ENCODE measurements around the gene CEP112. TPM values are rescaled to one million over a fixed set of nuclear protein-coding genes. Genes with fewer than 3 reads are reported as not detected.
A peak's percentile ranks its signal among the peaks of the same experiment; 100 is the strongest.

The CEP112 gene
- total and polyA plus RNA-seq, 2 of the 13 experiments (the other 11 are each of a cell fraction or from before 2014, with no cell fraction given): 1.2 to 3.4 TPM

DNA sequence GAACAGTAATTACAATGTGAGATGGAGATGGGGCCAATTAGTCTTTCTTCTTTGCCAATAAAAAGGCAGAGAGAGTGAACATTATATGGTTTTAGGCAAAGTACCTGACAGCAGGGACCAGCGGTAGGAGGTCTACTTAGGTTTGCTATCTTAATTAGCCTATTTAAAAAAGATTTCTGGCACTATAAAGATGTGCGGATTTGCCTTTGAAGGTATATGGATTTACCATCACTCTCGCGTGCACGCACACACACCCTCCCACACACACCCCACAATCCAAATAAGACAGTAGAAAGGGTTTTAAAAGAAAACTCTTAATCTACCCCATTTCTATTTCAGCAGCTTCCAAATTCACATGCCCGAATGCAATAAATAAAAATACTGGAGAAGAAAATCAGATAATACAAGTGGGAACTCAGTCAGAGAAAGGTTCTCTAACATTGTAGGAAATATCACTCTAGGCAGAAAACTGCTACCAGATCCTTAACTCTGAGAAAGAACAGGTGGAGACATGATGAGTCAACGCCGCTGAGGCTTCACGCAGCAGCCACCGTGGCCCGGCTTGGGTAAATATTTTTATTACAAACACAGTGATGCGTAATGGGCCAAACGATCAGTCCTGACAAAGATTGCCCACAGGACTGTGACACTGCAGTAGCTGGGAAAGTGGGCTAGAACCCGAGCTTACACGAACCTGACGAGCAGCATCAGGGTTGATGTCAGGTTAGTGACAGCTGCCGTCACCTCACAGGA lies 563.9 kb downstream of the CEP112 start (continued):
- TF ChIP-seq, protein P1, sequence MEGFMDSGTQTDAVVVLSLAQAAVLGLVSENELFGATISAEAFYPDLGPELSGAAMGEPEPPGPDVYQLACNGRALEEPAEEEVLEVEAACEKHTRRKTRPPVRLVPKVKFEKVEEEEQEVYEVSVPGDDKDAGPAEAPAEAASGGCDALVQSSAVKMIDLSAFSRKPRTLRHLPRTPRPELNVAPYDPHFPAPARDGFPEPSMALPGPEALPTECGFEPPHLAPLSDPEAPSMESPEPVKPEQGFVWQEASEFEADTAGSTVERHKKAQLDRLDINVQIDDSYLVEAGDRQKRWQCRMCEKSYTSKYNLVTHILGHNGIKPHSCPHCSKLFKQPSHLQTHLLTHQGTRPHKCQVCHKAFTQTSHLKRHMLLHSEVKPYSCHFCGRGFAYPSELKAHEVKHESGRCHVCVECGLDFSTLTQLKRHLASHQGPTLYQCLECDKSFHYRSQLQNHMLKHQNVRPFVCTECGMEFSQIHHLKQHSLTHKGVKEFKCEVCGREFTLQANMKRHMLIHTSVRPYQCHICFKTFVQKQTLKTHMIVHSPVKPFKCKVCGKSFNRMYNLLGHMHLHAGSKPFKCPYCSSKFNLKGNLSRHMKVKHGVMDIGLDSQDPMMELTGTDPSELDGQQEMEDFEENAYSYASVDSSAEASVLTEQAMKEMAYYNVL (CRISPR knock-in tag; IDR thresholded peaks at IDR 0.05; ENCODE audit: borderline replicate concordance): no peak
- TF ChIP-seq, protein P2, sequence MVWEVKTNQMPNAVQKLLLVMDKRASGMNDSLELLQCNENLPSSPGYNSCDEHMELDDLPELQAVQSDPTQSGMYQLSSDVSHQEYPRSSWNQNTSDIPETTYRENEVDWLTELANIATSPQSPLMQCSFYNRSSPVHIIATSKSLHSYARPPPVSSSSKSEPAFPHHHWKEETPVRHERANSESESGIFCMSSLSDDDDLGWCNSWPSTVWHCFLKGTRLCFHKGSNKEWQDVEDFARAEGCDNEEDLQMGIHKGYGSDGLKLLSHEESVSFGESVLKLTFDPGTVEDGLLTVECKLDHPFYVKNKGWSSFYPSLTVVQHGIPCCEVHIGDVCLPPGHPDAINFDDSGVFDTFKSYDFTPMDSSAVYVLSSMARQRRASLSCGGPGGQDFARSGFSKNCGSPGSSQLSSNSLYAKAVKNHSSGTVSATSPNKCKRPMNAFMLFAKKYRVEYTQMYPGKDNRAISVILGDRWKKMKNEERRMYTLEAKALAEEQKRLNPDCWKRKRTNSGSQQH (CRISPR knock-in tag; IDR thresholded peaks at IDR 0.05; ENCODE audit: low read depth): peak; percentile 77; the same call in 1 of the 2 replicates
- TF ChIP-seq, protein P3, sequence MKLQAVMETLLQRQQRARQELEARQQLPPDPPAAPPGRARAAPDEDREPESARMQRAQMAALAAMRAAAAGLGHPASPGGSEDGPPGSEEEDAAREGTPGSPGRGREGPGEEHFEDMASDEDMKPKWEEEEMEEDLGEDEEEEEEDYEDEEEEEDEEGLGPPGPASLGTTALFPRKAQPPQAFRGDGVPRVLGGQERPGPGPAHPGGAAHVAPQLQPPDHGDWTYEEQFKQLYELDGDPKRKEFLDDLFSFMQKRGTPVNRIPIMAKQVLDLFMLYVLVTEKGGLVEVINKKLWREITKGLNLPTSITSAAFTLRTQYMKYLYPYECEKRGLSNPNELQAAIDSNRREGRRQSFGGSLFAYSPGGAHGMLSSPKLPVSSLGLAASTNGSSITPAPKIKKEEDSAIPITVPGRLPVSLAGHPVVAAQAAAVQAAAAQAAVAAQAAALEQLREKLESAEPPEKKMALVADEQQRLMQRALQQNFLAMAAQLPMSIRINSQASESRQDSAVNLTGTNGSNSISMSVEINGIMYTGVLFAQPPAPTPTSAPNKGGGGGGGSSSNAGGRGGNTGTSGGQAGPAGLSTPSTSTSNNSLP (IDR thresholded peaks at IDR 0.05; ENCODE audit: low read depth, low read length): peak; percentile 90
- TF ChIP-seq NFE2 (CRISPR knock-in tag; IDR thresholded peaks at IDR 0.05) (no peak), ZNF205 (CRISPR knock-in tag; IDR thresholded peaks at IDR 0.05) (no peak), ZNF382 (CRISPR knock-in tag; IDR thresholded peaks at IDR 0.05; ENCODE audit: borderline replicate concordance) (no peak), ZNF44 (CRISPR knock-in tag; IDR thresholded peaks at IDR 0.05) (no peak), RFX5 (IDR thresholded peaks at IDR 0.05; ENCODE audit: low read depth, low read length) (peak; percentile 75), ZNF746 (CRISPR knock-in tag; IDR thresholded peaks at IDR 0.05) (no peak), NFYB (CRISPR knock-in tag; IDR thresholded peaks at IDR 0.05) (no peak), KLF11 (CRISPR knock-in tag; IDR thresholded peaks at IDR 0.05) (no peak), ZNF670 (CRISPR knock-in tag; IDR thresholded peaks at IDR 0.05; ENCODE audit: borderline replicate concordance) (0 out of 2 replicates have a peak, but pooled peaks have one; percentile 43)
- TF ChIP-seq, protein P4, sequence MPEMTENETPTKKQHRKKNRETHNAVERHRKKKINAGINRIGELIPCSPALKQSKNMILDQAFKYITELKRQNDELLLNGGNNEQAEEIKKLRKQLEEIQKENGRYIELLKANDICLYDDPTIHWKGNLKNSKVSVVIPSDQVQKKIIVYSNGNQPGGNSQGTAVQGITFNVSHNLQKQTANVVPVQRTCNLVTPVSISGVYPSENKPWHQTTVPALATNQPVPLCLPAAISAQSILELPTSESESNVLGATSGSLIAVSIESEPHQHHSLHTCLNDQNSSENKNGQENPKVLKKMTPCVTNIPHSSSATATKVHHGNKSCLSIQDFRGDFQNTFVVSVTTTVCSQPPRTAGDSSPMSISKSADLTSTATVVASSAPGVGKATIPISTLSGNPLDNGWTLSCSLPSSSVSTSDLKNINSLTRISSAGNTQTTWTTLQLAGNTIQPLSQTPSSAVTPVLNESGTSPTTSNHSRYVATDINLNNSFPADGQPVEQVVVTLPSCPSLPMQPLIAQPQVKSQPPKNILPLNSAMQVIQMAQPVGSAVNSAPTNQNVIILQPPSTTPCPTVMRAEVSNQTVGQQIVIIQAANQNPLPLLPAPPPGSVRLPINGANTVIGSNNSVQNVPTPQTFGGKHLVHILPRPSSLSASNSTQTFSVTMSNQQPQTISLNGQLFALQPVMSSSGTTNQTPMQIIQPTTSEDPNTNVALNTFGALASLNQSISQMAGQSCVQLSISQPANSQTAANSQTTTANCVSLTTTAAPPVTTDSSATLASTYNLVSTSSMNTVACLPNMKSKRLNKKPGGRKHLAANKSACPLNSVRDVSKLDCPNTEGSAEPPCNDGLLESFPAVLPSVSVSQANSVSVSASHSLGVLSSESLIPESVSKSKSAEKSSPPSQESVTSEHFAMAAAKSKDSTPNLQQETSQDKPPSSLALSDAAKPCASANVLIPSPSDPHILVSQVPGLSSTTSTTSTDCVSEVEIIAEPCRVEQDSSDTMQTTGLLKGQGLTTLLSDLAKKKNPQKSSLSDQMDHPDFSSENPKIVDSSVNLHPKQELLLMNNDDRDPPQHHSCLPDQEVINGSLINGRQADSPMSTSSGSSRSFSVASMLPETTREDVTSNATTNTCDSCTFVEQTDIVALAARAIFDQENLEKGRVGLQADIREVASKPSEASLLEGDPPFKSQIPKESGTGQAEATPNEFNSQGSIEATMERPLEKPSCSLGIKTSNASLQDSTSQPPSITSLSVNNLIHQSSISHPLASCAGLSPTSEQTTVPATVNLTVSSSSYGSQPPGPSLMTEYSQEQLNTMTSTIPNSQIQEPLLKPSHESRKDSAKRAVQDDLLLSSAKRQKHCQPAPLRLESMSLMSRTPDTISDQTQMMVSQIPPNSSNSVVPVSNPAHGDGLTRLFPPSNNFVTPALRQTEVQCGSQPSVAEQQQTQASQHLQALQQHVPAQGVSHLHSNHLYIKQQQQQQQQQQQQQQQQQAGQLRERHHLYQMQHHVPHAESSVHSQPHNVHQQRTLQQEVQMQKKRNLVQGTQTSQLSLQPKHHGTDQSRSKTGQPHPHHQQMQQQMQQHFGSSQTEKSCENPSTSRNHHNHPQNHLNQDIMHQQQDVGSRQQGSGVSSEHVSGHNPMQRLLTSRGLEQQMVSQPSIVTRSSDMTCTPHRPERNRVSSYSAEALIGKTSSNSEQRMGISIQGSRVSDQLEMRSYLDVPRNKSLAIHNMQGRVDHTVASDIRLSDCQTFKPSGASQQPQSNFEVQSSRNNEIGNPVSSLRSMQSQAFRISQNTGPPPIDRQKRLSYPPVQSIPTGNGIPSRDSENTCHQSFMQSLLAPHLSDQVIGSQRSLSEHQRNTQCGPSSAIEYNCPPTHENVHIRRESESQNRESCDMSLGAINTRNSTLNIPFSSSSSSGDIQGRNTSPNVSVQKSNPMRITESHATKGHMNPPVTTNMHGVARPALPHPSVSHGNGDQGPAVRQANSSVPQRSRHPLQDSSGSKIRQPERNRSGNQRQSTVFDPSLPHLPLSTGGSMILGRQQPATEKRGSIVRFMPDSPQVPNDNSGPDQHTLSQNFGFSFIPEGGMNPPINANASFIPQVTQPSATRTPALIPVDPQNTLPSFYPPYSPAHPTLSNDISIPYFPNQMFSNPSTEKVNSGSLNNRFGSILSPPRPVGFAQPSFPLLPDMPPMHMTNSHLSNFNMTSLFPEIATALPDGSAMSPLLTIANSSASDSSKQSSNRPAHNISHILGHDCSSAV (CRISPR knock-in tag; IDR thresholded peaks at IDR 0.05; ENCODE audit: borderline replicate concordance): no peak

Measured in HepG2 (cell line).